ENCODE data around the gene ERMARD. TPM values are rescaled to one million over a fixed set of nuclear protein-coding genes. Genes with fewer than 3 reads are reported as not detected.

The ERMARD gene
- polyA plus RNA-seq, 3 donors = 16.3 to 25.3 (median 16.5) TPM

Other genes with a start within 250 kb of the ERMARD start
- 10 to 100 TPM in 2 of 3 donors, 1 to 10 TPM in 1; 7.9 to 12.9 (median 10.4) TPM for gene WDR27, start 49.6 kb upstream of the ERMARD start, polyA plus RNA-seq
- gene C6orf120, start 49.5 kb upstream of the ERMARD start, polyA plus RNA-seq = 10 to 100 TPM; 12.1 to 23.5 (median 21.1) TPM
- 10 to 100 TPM; 24.2 to 41.8 (median 30.0) TPM for gene PHF10, start 27.1 kb upstream of the ERMARD start, polyA plus RNA-seq
- gene DYNLT2, start 50 bp upstream of the ERMARD start, polyA plus RNA-seq = 1 to 10 TPM in 1 of 3 donors, under 1 TPM in 2; 0.70 to 1.3 (median 0.76) TPM

Data from adipose tissue (tissue), 3 donors.